Peyer's patch (tissue), 4 donors: ENCODE data around the gene SGPP2.

ENCODE experiments used
- CTCF ChIP-seq, 6 experiments: fragments of 450-650 bp in 4 of 6; fragments of 200-600 bp in 2 of 6; sonication (generic) in 1 of 6; IDR thresholded peaks; one replicate each; pipeline ENCODE4 v1.5.1; 2017 to 2019; ENCODE audit warnings: antibody characterized with exemption in 6 of 6, mild to moderate bottlenecking in 3 of 6, moderate library complexity in 1 of 6
- POLR2A ChIP-seq, 2 donors: fragments of 450-650 bp; IDR thresholded peaks; one replicate each; pipeline ENCODE4 v1.5.1; 2017; ENCODE audit warnings: antibody characterized with exemption in 2 of 2, mild to moderate bottlenecking in 2 of 2, moderate library complexity in 2 of 2

- no peak for TF ChIP-seq CTCF (IDR thresholded peaks at IDR 0.05)
- no peak for TF ChIP-seq POLR2A (IDR thresholded peaks at IDR 0.05)
Measured at GRCh38 chr2:222504719-222505118, 80.4 kb downstream of the SGPP2 start.
